ENCODE data around the gene NPR1.
A peak's percentile ranks its signal among the peaks of the same experiment; 100 is the strongest.
"Not testable (repeated sequence)": the region's sequence is repeated elsewhere in the genome, so short reads cannot be mapped to it uniquely, and the experiment has no call there.

Gene NPR1

DNA sequence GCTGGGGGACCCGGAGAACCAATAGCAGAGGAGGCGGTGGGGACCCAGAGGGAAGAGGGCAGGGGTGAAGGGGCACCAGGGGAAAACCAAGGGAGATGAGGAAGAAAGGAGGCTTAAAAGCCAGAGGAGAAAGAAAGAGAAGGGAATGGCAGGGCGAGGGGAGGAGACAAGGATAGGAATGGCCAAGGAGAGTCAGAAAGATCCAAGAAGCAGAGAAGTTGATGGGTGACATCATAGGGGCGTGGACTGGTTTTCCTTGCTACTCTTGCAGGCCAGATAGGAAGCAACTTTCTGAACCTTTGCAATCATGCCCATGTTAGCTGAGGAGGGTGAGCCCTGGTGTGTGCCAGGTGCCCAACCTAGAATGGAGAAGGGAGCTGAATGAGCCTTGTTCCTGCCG lies 5.4 kb downstream of the NPR1 start:
- no peak for DNase-seq

DNA sequence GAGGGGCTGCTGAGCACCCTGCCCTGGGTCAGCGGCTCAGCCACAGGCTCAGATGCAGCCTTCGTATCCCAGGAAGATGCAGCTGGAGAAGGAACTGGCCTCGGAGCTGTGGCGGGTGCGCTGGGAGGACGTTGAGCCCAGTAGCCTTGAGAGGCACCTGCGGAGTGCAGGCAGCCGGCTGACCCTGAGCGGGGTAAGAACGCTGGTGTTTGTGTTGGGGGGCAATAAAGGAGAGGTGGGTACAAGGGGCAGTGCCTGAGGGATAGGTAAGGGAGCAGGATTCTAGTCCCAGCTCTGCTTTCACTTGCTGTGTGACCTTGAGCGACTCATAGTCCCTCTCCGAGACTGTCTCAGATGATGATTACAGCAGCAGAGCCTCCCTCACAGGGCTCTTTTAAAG lies 6.4 kb downstream of the NPR1 start:
- DNase-seq = no peak

DNA sequence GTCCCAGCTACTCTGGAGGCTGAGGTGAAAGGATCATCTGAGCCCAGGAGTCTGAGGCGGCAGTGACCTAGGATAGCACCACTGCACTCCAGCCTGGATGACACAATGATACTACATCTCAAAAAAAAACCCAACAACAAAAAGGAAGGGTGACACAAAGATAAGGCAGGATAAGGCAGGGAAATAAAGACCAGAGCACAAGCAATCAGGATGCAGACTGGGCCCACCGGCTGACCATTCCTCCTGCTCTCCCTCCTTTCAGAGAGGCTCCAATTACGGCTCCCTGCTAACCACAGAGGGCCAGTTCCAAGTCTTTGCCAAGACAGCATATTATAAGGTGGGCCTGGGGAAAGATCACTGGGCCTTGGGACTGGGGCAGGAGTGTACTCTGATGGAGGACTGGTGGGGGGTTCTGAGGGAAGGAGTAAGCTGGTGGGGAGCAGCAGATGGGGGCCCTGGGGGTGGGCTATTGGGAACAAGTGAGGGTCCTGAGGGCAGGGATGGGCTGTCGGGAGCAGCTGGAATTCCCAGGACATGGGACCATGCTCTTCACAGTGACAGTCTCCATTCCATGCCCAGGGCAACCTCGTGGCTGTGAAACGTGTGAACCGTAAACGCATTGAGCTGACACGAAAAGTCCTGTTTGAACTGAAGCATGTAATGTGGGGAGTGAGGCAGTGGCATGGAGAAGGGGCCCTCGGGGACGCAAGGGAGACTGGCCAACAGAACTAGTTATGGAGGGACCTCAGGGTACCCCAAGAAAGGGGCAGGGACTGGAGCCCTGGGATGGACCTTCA lies 7.3 kb downstream of the NPR1 start:
- DNase-seq = no peak

DNA sequence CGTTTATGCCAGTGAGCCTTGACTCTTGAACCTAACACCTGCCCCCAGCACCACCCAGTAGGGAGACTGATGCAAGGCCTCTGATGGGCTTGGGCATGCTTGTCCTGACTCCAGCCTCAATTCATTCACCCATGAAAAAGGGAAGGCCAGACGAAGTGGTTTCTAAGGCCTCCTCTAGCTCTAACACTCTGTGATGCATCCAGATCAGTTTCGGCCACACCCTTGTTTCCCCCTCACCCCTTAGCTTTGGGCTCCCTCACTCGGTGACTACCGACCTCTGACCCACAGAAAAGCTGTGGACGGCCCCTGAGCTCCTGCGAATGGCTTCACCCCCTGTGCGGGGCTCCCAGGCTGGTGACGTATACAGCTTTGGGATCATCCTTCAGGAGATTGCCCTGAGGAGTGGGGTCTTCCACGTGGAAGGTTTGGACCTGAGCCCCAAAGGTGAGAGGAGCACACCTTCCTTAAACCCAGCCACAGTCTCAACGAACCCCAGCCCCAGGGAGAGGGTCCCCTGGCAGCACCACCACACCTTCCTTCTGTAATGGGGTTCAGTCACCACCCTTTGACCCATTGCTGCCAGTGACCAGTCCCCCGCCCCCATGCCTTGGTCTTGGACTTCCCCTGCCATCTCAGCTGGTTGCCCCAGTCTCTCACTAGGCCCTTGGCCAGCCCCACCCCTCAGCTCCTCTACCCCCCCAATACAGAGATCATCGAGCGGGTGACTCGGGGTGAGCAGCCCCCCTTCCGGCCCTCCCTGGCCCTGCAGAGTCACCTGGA lies 9.0 kb downstream of the NPR1 start:
- DNase-seq = no peak

DNA sequence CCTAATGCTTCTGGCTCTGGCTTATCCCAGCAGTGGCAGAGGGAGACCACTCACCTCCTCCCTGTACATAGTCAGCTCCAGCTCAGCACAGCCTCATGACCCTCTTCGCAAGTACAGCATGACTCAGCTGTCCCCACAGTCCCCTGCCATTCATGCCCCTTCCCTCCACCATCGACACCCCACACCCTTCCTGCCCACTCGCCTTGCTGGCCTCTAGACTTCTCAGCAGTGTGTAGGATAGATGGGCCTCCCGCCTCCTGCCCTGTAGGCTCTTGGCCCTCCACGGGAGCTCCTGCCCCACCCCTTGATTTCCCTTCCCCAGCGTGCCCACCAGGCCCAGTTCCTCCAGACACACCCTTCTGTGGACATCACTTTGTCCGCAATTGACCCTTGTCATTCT lies 9.8 kb downstream of the NPR1 start:
- no peak for DNase-seq

DNA sequence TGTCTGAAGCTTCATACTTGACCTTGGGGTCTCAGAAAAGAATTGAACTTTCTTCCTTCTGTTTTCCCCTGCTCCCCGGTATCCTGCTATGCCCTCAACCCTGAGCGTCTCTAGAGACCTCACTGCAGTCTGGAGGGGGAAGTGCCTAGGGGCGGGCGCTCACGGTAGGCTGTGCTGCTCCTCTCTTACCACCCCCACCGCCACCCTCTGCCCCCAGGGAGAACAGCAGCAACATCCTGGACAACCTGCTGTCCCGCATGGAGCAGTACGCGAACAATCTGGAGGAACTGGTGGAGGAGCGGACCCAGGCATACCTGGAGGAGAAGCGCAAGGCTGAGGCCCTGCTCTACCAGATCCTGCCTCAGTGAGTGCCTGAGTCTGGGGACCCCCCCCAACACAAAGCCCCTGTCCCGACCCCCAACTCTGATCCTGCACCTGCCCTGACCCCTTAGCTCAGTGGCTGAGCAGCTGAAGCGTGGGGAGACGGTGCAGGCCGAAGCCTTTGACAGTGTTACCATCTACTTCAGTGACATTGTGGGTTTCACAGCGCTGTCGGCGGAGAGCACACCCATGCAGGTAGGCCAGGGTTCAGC lies 10.3 kb downstream of the NPR1 start:
- no peak for DNase-seq

DNA sequence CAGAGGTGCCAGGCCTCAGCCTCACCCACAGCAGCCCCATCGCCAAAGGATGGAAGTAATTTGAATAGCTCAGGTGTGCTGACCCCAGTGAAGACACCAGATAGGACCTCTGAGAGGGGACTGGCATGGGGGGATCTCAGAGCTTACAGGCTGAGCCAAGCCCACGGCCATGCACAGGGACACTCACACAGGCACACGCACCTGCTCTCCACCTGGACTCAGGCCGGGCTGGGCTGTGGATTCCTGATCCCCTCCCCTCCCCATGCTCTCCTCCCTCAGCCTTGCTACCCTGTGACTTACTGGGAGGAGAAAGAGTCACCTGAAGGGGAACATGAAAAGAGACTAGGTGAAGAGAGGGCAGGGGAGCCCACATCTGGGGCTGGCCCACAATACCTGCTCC lies 15.0 kb downstream of the NPR1 start:
- DNase-seq = no peak

DNA sequence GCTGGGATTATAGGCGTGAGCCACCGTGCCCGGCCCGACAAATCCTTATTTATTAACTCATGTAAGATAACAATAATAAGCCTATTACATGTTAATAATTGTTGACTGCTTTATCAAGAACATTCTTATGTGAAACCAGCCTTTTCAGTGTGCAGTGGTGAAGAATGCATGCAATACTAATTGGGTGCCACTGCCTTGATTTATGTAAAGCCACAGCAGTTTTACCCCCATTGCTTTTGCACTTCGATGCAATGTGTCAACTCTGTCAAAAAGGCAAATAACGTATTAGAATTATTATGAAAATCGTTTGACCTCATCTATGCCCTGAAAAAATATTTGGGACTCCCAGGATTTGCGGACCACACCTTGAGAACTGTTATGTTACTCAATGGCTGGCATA lies 18.3 kb downstream of the NPR1 start:
- no peak for DNase-seq

DNA sequence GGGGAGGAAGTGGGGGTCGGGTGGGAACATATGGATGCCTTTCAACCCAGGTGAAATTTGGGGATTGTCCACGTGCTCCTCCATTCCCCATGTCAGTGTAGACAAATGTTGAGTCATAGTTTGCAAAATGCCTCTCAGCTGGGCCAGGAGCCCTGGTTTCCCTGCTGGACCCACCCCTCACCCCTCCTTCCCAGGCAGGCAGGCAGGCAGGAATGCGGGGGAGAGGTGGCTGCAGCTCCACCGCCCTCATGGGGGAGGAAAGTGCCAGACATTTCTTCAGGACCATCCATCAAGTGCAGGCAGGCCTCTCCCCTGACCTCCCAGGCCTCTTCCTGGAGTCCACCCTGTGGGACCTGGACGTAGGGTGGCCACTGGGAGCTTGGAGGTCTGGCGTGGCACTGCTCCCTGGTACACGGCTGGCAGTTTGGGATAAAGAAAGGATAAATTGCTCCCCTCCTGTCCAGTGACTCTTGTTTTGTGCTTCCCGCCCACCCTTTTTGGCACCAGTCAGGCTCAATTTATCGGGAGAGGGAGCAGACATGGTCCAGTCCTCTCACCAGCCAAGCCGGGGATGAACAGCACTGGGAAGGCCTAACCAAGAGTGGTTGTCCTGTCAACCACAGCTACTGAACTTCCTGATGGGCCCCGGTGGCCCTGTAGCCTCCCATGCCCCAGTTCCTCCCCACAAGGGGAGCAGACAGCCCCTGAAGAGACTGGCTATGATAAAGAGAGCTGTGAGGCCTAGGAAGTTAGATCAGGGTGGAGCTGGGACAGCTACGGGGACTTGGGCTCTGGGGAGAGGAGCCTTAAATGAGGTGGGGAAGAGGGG lies 18.9 kb downstream of the NPR1 start:
- DNase-seq = no peak

DNA sequence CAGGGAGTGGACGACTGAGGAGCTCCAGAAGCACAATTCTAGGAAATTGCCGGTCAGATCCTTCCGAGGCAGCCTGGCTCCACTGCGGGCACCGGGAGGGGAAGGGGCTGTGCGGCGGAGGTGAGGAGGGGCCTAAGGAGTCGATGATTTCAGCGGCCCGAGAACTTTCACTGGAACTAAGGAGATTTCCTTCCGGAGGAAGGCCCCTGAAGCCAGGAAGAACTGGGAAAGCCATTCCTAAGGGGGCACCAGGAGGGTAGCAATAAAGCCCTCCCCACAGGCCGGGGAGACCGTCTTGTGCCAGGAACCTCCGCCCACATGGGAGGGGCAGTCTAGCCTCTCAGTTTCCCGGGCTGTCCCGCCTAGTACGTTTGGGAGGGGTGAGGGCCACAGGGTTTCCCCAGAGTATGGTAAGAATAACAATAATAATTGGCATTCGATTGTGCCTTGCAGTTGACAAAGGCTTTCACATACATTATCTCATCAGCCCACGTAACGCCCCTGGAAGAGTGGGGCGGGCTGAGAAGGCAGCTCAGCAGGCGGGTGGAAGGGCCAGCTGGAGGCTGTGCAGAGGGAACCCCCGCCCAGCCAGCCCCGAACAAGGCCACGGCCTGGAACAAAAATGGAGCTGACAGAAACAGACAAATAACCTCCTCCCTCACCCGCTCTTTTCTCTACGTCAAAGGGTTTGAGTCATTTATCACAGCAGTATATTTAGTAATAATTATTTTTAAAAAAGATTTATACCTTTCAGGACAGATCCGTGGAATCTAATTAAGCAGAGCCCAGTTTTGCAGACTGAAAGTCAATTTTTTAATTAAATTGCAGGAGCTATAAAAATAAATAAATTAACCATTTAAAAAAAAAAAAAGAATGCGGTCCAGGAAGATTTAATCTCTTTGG lies 19.8 kb downstream of the NPR1 start:
- peak in 1 of 2 experiments; percentile 7 for DNase-seq

DNA sequence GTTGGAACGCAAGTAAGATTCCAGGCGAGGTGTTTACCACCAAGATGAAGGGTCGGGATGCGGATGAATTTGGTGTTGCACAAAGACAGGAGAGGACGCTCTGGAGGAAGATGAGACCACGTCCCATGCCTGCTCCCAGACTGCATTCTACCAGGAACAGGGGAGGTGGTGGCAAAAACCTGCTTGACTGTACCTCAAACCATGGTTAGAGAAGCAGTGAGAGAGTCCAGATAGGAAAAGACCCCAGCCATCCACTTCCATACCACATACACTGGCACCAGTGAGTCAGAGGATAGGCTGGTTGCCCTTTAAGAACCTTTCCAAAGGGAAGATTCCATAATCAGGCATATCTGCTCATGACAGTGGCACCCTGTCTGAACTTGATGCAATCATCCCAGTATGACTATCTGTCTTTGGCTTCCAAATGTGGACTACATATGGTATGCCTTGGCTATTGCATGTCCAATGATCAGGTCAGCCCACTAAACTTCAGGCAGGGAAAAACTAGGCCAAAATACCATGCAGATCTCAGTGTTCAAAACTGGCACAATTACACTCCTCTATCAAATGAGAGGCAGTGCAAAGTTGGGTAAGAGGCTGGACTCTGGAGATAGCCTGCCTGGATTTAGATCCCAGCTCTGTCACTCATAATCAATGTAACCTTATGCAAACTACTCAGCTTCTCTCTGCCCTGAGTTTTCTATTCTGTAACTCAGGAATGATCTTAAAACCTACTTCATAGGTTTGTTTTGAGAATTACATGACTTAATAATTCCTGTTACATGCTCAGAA lies 20.6 kb downstream of the NPR1 start:
- no peak for DNase-seq

DNA sequence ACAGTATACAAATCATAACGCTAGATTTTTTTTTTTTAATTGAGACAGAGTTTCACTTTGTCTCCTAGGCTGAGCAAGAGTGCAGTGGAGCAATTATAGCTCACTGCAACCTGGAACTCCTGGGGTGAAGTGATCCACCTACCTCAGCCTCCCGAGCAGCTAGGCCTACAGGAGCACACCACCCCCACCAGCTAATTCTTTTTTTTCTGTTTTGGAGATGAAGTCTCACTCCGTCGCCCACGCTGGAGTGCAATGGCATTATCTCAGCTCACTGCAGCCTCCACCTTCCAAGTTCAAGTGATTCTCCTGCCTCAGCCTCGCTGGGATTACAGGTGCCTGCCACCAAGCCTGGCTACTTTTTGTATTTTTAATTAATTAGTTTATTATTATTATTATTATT lies 21.3 kb downstream of the NPR1 start:
- DNase-seq = no peak

DNA sequence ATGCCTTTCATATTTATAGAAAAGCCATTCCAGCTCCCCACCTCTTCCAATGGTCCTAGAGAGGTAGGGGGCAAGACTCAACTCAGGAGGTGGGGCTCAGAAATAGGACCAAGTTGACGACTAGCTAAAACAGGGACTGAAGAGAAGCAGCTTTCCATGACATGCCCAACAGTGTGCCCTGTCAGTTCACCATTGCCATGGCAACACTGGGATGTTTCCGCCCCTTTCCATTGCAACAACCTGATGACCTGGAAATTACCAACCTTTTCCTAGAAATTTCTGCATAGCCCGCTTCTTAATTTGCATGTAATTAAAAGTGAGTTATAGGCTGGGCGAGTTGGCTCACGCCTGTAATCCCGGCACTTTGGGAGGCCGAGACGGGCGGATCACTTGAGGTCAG lies 27.0 kb downstream of the NPR1 start:
- DNase-seq = no peak

DNA sequence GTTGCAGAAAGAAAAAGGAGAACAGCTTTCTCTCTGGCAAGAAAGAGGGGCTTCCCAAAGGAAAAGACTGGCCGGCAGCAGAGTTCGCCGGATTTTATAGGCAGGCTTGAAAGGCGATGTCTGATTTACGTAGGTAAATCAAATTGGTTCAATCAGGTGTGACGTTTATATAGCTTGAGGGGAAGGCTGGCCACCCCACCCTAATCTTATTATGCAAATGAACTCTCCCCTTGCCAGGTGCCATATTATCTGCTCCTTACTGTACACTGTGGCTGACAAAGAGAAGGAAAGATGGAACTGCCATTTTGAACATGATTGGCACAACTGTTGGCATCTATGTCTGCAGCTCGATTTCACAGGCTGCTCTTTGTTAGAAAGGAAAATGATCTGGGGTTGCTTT lies 32.5 kb downstream of the NPR1 start:
- DNase-seq = no peak

DNA sequence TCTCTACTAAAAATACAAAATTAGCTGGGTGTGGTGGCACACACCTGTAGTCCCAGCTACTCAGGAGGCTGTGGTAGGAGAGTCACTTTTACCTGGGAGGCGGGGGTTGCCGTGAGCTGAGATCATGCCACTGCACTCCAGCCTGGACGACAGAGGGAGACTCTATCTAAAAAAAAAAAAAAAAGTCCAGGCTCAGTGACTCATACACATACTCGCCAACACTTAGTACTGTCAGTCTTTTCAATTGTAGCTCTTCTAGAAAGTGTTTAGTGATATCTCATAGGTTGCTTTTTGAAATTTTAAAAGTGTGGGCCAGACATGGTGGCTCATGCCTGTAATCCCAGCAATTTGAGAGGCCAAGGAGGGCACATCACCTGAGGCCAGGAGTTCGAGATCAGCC lies 37.7 kb downstream of the NPR1 start:
- not testable (repeated sequence) for DNase-seq

DNA sequence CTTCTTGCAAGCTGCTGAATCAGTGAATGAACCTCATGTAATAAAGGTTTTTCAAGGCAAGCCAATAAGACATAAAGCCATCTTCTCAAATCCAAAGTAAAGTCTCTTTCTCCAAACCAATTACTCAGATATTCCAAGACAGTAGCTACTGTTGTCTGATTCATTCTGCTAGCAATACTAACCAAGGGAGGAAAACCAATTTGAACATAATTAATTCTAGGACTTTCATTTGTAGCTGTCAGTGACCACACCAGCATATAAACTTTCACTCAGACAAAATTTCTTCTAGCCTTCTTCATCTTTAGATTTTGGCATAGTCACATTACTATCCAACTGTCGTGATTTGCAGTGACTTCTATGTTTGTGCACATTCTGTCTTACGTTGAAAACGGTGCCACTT lies 38.8 kb downstream of the NPR1 start:
- no peak for DNase-seq

DNA sequence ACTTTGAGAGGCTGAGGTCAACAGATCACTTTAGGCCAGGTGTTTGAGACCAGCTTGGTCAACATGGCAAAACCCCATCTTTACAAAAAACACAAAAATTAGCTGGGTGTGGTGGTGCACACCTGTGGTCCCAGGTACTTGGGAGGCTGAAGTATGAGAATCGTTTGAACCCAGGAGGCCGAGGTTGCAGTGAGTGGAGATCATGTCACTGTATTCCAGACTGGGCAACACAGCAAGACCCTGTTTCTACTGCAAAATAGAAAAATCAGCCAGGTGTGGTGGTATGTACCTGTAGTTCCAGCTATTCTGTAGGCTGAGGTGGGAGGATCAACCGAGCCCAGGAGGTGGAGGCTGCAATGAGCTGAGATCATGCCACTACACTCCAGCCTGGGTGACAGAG lies 45.2 kb downstream of the NPR1 start:
- no peak for DNase-seq

DNA sequence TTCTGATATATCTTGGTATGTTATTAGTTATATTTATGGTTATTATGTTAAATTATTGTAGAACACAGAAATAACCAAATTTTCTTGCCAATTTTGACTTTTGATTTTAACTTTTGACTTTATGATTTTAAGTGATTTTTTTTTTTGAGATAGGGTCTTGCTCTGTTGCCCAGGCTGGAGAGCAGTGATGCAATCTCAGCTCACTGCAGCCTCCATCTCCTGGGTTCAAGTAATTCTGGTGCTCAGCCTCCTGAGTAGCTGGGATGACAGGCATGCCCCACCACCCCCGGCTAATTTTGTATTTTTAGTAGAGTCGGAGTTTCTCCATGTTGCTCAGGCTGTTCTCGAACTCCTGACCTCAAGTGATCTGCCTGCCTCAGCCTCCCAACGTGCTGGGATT lies 46.1 kb downstream of the NPR1 start:
- not testable (repeated sequence) for DNase-seq

DNA sequence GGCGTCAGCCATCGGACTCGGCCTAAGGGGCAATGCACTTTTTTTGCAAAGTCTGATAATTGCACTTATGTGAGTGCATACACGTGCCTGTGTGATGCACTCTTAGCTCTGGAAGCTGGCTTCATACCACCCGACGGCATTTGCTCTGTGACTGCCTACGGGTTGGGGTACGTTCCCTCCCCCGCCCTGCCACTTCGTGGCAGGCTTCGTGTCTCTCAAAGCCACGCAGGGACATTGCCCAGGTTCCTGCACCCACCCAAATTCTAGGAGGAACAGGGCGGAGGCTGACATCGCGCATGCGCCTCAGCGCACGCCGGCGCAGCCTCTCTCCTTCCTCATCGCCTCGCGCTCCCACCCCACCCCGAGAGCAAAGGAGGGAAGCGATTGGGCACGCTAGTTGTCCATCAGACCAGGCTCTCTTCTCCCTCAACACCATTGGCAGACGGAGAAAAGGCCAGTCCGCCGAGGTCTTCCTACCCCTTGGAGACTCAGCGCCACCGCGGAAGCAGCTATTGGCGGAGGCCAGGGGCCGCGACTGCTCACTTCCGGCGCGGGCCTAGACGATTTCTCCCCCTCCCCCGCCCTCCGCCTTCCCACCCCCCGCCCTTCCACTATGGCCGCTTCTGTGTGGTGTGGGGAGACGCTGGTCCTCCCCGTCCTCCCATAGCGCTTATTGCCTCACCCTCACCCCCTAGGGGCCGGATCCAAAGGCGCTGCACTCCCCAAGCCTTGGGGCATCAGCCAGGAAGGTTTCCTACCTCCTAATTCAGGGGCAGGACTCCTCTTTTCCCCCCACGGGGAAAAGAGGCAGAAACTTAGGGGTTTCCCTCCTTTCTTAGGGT lies 49.2 kb downstream of the NPR1 start, which contains the start of gene INTS3:
INTS3 (plus strand) TSS at position 588 of the 842 bp plus-strand sequence. CDS start 585 bp downstream, outside the sequence.
- DNase-seq = peak; percentile 100

Measured in SHP77 (cell line).